Activated effector memory CD4-positive, alpha-beta T cell treated with anti-CD3 and anti-CD28 coated beads, Interleukin-2, amount 50 U/mL, for 16 hours (primary cell): Measurements from ENCODE around the gene MYL12A.
A peak's percentile ranks its signal among the peaks of the same experiment; 100 is the strongest.

Experiments used
- DNase-seq: peaks from one replicate; pipeline ENCODE4 v3.0.0-alpha.2; 2020

MYL12A gene

DNA sequence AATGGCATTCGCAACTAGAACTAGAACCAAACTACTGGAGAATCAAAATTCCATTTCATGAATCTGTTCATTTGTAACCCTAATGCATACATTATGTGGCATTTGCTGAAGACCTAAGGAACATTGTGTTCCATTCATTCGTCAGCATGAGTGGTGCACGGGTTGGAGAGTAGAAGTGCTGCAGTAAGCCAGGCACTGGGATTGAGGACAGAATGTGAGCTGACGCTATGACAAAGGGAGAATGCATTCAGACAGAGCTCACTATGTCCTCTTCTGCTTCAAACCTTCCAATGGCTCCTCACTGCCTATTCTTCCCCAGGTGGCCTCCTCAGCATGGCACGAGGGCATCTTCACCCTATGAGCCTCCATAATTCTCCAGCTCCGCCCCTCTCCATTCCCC lies 21.6 kb upstream of the MYL12A start:
- DNase-seq: no peak

DNA sequence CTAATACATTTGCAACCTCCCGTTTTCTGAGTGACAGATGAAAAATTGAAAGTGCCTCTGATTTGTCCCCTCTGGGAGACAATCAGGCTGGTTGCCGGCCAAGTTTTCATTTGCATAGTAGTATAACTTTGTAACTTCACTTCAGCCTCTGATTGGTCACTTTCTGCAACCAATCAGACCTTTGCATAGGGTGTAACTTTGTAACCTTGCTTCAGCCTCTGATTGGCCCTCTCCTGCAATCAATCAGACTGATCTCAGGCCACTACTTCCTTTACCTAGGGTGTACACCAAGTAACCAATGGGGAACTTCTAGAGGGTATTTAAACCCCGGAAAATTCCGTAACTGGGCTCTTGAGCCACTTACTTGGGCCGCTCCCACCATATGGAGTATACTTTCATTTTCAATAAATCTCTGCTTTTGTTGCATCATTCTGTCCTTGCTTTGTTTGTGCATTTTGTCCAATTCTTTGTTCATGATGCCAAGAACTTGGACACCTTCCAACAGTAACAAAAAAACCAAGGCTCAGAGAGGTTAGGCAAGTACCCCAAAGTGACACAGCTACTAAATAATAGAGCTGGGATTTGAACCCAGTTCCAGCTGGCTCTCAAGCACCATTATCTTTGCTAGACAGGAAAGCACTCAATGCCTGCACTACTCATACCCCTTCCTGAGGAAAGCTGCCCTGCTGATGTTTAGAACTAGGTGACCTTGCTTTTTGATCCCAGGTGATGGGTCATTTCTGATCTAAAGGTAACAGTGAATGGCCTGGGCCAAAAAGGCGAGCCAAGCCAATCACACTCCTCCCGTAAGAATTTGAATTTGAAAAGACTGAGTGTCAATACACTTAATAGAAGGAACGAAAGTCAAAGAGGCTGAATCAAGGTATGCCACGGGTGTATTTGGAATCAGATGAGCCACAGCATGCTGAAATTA lies 16.9 kb upstream of the MYL12A start:
- no peak for DNase-seq

- DNase-seq: no peak
These were observed 14.6 kb upstream of the MYL12A start for GRCh38 chr18:3233004-3233403.

DNA sequence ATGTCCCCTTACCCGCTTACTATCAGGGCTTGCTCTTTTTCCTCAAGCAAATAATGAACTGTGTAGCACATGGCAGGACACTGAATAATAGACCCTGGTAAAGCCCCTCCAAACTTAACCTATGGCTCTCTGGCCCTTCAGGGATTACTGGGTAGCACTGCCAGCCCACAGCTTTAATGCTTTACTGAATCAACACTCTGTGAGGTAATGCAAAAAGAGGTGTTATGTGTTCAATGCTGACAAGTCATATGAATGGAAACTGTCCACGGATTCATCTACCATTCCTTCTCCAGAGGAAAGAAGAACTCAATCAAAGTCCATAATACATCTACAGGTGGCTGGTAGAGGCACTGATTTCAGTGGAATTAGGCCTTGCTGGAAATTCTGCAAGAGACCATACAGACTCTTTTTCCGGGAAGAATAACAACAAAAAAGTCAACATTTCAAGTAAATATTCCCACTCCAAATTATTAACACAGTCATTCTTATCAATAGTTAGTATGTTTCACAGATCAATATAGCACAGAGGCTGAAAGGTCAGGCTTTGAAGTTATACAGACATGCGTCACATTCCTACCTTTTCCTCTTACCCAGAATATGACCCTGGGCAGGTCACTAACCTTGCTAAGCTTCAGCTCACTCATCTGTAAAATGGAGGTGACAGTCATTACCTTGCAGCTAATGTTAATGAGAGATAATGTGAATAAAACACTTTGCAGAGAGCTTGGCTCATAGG lies 14.0 kb upstream of the MYL12A start:
- no peak for DNase-seq

DNA sequence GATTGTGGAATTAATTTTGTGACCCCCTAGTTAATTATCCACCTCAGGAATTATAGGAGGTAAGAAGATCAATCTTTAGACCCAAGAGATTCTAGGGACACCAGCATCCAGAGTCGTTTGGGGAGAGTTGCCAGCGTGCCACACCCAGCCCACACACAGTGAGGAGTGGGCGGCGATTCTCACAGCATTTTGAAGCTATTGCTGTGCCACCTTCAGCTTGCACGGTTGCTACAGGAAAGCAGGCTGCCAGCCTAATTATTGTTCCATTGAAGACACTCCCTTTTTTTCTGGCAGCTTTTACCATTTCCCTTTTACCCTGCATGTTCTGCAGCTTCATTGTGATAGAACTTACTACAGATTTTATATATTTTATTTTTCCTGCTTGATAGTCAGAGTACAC lies 13.1 kb upstream of the MYL12A start:
- DNase-seq: no peak

DNA sequence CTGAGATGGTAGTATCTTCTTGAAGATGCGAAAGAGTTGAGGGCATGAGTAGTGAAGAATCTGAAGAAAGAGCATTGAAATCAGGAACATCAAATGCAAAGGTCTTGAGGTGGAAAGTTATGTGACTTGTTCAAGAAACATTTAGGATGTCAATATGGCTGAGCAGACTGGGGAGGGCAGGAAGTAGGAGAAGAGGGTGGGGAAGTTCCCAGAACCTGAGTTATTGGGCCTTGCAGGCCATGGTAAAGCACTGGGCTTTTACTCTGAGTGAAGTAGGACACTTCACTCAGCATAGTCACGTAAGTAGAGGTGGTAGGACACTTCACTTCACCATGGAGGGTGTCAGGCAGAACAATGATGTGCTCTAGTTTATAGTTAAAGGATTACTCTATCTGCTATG lies 11.8 kb upstream of the MYL12A start:
- no peak for DNase-seq

- no peak for DNase-seq
These were observed 11.1 kb upstream of the MYL12A start for GRCh38 chr18:3236470-3236869.

GRCh38 chr18:3238742-3239141 lies 8.9 kb upstream of the MYL12A start:
- DNase-seq: no peak

DNA sequence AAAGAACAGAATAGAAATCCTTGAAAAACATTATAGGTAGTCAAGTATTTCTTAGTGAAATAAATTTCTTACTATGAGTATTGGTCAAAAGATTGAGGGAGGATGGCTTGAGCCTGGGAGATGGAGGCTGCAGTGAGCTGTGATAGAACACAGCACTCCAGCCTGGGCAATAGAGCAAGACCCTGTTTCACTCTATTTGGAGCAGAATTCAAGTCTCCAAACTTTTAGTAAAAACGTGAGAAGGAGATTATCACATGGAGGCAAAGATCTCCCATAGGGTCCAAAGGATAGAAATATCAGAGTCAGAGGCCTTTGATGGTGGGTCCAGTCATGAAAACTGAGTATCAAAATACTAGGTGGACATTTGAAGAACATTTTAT lies 2.4 kb upstream of the MYL12A start:
- no peak for DNase-seq

DNA sequence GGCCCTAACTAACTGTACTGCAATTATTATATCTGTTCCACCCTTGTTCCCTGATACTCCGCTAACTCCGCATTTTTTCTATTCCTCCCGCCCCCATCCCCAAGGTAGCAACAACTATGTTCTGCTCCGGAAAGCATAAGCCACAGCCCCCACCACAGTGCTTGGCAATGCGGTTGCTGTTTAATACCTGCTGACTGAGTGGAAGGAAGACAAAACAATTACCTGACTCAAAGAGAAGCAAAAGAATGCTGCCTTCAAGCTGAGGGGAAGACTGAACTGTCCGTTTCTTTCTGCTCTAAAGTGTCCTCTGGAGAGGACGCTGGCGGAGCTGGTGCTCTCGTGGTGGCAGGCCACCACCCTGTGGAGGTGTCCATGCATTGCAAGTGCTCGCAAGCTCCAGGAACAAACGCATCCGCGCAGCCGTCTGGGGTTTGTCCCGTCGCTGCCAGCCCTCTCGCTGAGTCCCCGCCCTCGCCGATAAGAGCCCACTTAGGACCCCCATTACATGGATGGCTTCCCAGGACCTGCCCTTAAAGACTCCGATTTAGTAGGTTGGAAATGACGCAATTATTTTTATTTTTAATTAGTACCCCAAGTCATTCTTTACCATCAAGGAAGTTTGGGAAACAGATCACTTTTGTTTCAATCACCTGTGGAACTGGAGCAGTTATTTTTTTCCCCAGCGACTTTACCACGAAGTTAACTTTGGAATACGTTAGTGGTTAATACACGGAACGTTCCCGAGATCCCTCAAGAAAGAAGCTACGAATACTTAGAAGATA lies 1.6 kb upstream of the MYL12A start:
- peak; percentile 92 for DNase-seq

- DNase-seq: peak; percentile 75
These were observed 864 bp upstream of the MYL12A start for GRCh38 chr18:3246635-3247239.

GRCh38 chr18:3248062-3248657 lies 559 bp downstream of the MYL12A start:
- DNase-seq: no peak

- peak; percentile 67 for DNase-seq
These were observed 1.2 kb downstream of the MYL12A start for GRCh38 chr18:3248658-3249359.

- no peak for DNase-seq
These were observed 2.9 kb downstream of the MYL12A start for GRCh38 chr18:3250237-3251107.

DNA sequence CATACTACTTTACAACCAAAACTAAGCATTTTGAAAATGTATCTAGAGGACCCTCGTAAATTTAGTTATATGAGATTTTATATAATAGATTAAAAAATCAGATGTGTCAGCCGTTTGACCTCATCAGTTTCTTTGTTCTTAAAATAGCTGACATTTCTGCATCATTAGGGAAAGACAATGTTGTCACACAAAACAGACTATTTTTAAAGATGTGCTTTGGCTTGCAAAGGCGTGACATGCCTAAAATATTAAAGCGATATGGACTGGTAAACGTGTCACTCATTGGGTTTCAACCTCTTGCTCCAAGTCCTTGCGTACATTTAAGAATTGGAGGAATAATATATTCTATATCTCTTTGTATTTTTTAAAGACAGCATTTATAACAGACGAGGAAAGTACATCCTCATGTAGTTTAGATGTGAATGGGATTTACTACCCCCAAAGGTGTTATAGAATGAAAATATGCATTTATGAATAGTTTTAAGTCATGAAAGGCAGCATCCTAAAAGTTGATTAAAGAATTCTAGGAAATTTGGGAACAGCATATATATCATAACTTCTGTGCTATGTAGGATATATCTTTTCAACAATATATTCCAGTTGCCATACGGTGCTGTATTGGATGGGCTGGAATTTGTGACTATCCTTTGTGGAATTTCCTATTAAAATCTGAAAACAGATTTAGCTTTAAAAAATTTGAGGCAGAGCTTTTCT lies 3.8 kb downstream of the MYL12A start:
- DNase-seq: no peak

DNA sequence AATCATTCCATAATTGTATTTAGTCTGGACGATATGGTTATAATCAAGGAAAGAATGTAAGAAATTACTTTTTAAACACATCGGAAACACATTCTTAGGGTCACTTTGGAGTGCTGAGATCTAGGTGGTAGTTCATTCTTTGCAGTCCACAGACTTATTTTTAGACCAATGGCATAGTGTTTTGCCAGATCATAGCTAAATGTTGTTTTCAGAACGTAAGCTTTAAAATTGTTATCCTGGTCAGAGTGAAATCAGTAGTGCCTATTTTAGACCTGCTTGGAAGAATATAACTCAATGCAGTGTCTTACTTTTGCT lies 4.3 kb downstream of the MYL12A start:
- DNase-seq: no peak

DNA sequence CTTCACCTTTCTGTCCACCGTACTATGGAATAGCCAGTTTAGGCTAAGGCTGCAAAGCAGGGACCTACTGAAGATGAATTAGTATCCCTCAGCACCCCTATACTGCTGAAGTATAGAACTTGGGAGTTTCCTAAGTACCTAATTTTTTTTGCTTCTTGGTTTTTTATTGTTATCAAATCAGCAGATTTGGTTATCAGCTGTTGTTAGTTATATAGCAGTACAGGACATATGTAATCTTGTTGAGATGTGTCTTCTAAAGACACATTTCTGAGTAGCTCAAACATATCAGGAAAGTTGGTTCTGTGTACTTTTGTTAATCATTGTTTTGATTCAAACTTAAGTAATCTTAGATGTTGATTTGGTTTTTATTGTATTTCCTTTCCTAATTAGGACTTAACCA lies 5.2 kb downstream of the MYL12A start:
- no peak for DNase-seq

GRCh38 chr18:3254725-3255124 lies 7.1 kb downstream of the MYL12A start:
- DNase-seq: no peak

- no peak for DNase-seq
These were observed 8.1 kb downstream of the MYL12A start for GRCh38 chr18:3255611-3256165.
